GM19372 (cell line): ENCODE data around the gene IFNLR1.

Experiments used
- ATAC-seq: cut with Tn5 transposase; IDR thresholded peaks from one replicate; pipeline ENCODE4 v1.9.1; 2021; ENCODE audit warnings: mild to moderate bottlenecking, low read depth, moderate library complexity; ENCODE audit not compliant: unreplicated experiment

IFNLR1 gene

DNA sequence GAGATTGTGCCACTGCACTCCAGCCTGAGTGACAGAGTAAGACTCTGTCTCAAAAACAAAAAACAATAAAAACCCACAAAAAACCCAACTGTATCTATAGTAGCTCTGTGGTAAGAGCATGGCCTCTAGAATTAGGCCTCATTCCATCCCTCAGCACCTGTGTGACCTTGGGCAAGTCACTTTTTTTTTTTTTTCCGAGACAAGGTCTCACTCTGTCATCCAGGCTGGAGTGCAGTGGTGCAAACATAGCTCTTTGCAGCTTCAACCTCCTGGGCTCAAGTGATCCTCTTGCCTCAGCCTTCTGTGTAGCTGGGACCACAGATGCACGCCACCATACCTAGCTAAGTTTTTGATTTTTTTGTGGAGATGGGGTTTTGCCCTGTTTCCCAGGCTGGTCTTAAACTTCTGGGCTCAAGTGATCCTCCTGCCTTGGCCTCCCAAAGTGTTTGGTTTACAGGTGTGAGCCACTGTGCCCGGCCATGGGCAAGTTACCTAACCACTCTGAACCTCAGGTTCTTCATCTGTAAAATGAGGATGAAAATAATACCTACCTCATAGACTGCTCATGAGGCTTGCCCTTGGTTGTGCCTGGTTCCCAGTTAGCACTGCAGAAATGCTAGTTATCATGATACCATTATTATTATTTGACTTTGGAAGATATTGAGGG lies 59.8 kb downstream of the IFNLR1 start:
- ATAC-seq, result no peak

DNA sequence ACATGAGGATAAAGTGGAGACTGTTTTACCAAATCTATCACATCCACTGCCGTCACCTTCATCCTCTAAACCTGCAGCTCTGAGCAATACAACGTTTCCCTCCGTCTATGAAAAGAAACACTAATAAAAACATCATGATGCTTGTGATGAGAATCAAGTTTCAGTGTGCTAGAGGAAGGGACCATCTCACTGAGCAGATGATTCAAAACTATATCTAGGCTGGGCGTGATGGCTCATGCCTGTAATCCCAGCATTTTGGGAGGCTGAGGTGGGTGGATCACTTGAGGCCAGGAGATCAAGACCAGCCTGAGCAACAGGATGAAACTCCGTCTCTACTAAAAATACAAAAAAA lies 60.4 kb downstream of the IFNLR1 start:
- no peak for ATAC-seq

DNA sequence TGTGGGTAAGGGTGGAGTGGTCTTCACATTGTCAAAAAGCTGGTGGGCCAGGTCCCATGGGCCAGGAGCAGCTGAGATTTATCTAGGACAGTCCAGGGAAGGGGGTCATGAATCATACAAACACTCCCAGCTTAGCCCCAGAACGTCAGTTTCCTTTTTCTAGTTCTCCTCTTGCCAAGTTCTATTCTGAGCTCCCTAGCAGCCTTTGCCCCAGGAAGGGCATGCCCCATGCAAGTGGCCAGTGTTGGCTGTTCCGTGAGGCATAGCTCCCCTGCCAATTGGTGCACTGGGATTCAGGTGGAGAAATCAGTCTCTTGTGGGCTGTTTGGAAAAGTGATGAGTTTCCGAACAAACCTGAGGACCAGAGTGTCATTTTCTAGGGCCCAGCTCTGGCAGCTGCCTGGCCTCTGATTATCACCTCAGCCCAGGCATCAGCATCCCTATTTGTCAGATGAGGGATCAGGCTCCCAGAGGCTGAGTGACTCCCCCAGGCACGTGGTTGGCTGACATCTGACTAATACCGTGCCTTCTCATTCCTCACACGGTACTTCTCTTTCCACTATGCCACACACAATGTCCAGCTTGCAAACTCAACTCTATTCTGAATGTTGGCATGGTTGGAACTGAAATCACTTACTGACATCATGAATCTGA lies 60.9 kb downstream of the IFNLR1 start:
- ATAC-seq, result no peak

DNA sequence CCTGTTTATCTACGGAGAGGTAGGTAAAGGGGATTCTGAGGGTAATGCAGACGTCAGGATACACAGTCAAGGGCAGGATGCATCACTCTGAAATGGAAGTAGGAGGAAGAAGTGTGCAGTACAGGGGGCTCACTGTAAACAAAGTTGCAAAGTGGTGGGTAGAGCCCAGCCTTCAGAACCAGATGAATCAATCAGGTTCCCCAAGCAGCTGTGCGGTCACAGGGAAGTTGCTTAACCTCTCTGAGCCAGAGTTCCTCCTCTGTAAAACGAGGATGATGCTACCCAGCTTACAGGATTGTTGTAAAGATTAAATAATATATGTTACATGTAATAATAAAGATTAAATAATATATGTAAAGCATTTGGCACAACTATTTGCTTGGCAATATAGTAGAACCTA lies 61.6 kb downstream of the IFNLR1 start:
- no peak for ATAC-seq

DNA sequence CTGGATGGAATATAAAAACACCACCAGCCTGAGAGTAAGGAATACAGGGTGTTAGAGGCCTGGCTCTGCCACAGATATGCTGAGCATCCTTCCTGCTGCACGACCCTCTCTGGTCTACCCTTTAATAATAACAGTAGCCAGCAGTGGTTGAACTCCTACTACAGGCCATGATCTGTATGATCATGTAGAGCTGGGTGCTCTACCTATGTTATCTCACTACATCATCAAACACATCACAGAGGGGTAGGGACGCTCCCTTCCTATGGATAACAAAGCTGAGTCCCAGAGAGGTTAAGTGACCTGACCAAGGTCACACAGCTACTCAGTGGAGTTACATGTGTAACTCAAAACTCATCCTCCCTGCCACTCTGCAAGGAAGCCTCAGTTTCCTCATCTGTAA lies 62.1 kb downstream of the IFNLR1 start:
- ATAC-seq, result no peak

DNA sequence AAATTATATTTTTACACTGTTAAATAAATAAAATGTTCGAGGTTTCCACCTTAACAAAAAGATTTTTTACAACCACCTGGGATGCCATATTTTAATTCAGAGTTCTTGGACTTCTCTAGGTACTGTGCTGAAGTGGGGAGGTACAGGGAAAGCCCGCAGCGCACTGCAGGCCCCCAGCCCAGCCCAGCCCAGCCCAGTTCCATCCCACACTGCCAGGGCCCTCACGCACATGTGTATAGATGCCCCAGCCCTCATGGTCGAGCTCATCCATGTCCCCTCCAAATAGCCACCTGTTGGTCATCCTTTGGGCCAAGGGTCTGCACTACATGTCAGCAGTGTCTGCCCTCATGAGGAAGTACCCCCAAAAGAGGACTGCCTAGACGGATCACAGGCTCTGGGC lies 63.5 kb downstream of the IFNLR1 start:
- ATAC-seq, result no peak

DNA sequence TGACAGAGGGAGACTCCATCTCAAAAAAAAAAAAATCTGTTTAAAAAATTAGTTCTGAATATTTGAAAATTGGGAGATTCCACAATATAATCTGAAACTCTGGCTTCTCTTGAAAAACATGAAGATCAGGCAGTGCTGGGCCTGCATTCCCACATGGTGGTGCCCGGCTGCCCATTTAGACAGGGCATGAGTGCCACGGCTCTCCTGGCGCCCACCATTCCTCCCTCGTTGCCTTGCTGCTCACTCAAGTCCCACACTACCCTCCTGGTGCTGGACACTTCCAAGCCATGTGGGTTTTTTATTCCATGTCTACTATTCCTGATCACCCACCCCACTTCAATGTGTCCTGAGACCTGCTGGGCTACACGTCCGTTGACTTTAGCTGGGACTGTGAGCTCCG lies 64.3 kb downstream of the IFNLR1 start:
- no peak for ATAC-seq

DNA sequence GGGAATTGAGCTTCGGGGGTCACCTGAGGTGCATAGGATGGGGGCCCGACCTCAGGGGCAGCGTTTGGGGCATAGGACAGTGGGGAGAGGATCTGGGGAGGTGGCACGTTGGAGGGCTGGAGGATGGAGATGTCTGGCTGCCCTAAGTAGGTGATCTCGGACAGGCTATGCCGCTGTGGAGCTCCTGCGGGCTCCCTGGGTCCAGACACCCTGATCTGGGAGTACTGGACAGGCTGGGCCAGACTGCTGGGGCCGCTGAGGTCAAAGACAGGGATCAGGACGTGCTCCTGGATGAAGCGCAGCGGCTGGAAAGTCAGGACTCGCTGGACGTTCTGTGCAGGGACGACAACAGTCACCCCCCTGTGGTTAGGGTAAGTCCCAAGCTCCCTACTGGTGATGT lies 65.7 kb downstream of the IFNLR1 start:
- no peak for ATAC-seq

DNA sequence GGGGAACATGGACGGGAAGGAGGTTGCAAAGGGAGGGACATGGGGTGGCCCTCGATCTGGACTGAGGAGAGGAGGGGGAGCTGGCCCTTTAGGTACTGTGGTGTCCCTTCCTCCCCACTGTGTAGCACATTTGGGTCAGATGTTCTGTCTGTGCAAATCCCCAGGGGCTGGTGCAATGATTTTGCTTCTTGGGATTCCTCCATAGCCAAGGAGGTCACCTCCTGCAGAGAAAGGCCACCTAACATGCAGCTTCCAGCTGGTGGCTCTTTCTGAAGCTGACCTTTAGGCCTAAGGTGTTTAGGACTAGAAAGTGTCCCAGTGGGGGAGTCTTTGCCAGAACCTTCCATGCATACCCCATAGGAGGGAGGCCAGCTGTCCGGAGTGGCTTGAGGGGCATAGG lies 66.1 kb downstream of the IFNLR1 start:
- ATAC-seq, result no peak

DNA sequence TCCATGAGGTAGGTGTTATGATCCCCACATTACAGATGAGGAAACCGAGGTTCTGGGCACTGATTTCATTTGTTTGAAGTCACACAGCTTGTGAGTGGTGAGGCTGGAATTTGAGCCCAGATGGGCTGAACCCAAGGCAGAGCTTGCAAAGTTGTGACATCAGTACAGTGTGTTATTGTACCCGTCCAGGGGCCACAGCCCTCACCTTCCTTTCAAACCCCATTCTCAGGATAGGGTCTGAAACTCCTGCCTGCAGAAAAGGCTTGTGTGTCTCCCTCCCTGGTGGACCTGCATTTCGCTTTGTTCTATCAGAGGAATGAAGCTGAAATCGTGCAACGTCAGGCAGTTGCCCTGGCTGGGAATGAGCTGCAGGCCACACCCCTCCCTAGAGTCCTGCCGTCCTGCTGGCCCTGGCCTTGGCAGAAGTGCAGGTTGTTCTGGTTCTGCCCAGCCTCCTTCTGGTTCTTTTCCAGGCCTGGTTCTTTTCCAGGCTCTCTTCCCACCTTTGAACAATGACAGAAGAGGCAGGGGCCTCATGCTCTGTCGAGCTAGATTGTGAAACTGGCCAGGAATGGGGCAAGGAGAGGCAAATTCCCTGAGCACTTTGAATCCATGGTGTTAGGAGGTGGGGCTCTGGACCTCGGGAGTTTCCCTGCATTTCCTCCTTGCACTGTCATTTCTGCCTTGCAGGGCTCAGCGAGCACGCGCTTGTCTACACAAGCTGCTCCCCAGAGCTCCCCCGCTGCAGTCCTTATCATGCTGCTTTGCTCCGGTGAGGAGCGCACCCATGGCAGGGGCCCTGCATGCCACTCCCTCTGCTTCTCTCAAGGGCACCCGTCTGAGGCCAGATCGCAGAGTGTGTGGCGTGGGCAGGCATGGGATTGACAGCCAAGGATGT lies 67.0 kb downstream of the IFNLR1 start:
- ATAC-seq, result no peak

DNA sequence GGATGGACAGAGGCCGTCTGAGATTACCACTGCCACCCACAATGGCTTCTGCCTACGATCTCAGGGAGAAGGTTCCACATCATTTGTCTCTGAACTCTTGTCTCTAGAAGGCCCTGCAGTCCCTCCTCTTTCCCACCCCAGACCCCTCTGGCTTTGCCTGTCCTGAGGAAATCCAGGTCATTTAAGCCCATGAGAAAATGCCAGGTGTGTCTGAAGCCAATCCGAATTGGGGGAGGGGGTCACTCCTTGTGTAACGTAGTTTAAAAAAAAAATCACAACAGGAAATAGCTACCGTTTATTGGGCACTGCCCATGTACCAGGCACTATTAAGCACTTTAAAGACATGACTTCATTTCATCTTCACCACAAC lies 67.6 kb downstream of the IFNLR1 start:
- ATAC-seq, result no peak

DNA sequence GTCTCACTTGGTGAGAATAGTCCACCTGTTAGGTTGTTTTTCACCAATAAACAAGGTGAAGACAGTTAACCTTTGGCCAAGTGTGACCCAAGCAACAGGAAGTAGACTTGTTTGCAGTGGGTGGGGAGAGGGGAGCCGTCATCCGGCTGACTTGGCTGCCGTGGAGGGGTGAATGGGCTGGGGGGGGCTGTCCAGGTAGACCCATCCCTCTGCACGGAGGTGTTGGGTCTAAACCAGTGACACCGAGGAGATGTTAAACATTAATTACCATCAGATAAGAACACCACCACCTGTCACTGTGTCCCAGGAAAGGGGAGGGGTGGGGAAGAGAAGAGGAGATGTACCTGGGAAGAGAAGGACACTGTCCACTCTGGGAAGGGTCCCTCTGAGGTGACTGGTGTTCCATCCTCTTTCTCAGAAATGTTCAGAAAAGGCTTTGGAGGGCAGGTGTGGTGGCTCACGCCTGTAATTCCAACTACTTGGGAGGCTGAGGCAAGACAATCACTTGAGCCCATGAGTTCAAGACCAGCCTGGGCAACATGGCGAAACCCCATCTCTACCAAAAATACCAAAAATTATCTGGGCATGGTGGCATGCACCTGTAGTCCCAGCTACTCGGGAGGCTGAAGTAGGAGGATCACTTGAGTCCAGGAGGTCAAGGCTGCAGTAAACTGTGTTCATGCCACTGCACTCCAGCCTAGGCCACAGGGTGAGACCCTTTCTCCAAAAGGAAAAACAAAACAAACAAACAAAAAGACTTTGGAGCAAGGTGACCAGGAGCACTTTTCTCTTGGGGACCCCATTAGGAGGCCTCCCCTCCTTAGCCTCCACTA lies 68.5 kb downstream of the IFNLR1 start:
- no peak for ATAC-seq

DNA sequence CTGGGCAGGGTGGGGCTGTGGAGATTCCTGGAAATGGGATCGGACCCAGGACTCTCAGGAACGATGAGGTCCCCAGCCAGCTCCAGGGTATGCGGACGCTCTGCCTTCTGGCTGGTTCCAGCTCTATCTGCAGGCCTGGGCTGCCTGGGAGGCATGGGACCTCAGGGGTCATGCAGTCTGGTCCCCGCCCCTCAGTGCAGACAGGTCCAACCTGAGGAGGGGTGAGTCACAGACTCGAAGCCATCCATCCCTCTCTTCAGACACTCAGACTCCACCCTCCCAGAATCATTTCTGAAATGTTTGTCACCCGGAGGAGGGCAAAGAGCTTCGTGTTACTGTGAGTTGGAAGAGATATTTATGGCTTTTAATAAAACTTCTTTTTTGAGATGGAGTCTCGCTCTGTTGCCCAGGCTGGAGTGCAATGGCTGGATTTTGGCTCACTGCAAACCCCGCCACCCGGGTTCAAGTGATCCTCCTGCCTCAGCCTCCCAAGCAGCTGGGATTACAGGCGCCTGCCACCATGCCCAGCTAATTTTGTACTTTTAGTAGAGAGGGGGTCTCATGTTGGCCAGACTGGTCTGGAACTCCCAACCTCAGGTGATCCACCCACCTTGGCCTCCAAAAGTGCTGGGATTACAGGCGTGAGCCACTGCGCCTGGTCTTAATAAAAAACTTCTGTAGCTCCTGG lies 69.2 kb downstream of the IFNLR1 start:
- ATAC-seq, result no peak

DNA sequence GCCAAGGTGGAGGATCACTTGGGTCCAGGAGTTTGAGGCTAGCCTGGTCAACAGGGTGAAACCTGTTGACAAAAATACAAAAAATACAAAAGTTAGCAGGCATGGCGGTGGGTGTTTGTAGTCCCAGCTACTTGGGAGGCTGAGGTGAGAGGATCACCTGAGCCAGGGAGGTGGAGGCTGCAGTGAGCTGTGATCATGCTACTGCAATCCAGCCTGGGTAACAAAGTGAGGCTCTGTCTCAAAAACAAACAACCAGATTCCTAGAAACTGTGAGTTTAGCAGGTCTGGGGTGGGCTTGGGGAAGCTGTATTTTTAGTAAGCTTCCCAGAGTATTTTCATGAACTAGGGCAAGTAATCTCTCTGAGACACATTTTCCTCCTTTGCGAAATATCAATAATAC lies 70.0 kb downstream of the IFNLR1 start:
- no peak for ATAC-seq

DNA sequence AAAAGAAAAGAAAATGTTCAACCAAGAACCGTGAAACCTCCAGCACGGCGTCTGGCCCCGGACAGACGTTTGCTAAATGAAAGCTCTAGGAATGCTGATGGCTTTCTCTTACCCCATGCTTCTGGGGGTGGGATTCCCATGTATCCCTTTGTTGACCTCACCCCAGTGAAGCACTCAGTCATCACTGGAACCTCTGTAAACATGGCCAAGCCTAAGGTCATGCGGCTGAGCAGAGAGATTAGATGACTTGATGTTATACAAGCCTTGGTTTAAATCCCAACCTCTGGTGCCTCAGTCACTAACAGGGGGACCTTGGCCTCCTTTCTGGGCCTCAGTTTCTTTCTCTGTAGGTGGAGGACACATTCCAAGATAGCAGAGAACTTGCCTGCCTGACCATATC lies 72.3 kb downstream of the IFNLR1 start:
- no peak for ATAC-seq

DNA sequence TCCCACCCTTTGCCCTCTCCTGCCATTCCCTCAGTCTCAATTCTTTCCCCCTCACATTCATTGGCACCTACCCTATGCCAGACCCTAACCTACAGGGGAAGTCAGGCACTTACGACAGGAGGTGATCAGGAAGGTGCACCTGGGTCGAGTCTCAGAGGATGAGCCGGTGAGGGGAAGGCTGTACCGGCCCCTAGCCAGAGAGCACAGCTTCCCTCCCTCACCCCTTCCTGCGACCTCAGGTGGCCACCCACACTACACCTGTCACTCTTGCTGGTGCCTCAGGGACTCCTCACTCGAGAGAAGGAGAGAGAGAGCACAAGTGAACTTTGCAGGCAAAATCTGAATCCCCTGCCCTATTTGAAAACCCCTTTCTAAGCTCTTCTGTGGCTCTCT lies 73.5 kb downstream of the IFNLR1 start:
- no peak for ATAC-seq

DNA sequence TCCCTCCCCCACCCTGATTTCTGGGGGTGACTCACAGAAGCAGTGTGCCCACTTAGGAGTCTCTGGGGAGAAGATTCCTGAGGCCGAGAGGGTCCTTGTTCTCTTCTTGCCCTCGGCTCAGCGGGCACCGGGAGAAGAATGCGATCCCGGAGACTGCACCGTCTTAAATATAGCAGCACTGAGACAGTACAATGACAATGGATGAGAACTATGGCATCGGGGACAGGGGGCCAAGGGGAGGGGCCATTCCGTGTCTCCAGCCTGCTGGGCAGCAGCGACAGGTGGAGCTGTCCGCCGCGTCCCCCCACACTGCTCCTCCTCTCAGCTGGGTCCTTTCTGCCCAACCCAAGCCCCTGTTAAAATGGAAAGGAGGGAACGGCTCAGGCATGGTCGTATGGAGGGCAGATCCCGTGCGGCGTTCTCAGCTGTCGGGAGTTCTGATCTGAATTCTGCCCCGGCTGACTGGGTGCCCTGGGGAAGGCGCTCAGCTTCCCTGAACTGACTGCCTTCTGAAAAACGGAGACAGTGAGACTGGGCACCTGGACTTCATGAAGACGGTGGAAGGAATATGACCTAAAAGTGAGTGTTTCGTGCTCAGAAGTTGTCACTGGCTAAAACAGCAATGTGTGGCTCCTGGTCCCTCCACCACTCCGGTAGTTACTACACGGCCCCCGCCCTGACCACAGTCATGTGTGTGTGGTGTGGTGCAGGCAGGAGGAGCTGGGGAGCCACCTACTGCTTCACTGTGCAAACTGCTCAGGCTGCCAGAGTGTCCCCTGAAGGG lies 74.9 kb downstream of the IFNLR1 start, which contains the start of gene MYOM3:
Gene MYOM3, minus strand, starts transcription at position 140 of the 784 bp plus-strand sequence. CDS start 3,499 bp downstream, outside the sequence.
- no peak for ATAC-seq

DNA sequence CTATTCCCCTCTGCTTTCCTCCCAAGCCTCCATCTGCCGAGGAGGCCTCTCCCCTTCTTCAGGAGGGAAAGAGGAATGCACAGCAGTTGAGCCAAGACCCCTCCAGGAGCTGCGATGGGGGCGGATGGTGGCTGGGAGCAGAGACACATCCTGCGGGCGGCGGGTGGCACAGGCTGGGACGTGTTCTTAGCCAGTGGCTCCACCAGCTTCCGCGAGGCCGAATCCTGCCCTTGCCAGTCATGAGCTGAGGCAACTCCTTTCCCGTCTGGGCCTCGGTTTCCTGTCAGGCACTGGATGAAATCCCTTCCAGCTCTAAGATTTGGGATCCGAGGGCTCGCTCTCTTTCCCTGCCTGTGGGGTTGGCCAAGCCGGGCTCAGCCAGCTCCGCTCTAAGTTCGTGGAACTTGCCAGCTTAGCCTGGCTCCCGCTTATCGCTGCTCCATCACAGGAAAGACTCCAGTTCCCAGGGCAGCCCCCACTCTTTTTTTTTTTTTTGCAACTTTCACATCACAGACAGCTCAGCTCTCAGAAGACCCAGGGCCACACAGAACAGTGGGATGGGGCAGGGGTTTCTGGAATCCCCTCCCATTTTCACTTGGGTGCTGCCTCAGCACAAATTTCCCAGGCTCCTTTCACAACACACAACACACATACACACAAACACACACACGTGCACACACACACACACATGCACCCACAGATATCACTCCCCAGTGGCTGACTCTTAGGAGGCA lies 75.7 kb downstream of the IFNLR1 start:
- ATAC-seq, result no peak
